HG02943 (cell line): ENCODE measurements around the gene DOCK10.
"Not testable (repeated sequence)": the region's sequence is repeated elsewhere in the genome, so short reads cannot be mapped to it uniquely, and the experiment has no call there.

Experiments used
- ATAC-seq: cut with Tn5 transposase; IDR thresholded peaks from one replicate; pipeline ENCODE4 v1.9.1; 2021; ENCODE audit warnings: mild to moderate bottlenecking, low read depth, moderate library complexity; ENCODE audit not compliant: unreplicated experiment

The DOCK10 gene

DNA sequence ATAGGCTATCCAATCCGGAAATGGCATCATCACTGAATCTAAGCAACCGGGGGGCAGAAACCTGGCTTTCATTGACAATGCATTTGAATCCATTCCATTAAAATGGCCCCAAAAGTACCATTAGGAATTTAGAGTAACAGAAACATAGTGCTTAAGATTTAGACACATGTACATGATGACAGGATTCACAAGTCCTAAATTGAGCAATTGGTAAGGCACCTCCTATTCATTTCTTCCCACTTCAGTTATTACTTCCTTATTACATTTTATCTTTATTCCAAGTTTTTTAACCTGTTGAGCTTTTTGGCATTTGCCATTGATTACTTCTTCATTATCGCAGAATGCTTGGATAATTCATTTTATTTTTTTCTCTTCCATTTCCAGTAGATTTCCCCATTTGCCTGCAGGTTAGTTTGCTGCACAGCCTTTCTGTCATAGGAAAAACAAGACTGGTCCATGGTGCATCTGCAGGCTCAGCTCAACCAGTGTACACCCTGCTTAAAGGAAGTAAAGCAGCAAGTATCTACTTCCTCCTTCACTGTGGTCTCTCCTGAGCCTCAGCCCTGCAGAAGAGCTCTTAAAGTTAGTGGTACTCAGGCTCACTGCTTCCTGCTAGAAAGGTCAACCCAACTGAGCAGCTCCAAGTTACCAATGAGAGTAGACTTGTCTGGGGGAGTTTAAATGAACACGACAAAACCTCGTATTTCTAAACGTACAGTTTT lies 89.2 kb downstream of the DOCK10 start:
- peak; percentile 62 for ATAC-seq

DNA sequence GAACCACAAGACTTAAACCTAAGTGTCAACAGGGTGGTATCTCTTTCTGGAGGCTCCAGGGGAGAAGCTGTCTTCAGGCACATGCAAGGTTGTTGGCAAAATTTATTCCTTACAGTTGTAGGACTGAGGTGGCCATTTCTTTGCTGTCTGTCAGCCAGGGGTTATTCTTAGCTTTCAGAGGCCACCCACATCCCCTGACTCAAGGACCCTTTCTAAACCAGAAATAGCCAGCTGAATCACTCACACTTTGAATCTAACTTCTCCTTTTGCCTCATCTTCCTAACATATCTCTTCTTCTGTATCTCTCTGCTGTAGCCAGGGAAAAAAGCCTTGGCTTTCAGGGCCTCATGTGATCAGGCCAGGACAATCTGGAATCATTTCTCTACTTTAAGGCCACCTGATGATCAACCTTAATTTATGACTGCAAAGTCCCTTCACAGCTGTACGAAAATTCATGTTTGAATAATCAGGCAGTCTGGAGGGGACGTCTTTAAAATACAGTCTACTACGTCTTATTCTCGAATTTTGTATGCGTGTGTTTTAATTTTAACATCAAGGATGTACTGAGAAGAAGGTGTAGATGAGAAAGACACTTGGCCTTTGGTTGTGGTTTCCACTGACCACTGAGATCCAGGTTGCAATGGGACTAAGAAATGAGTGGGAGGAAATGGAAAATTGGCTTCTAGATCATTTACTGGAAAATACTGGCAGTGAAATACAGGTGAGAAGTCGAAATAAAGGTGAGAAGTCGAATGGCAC lies 90.4 kb downstream of the DOCK10 start:
- no peak for ATAC-seq

- no peak for ATAC-seq
Observed at GRCh38 chr2:224948859-224949258, 93.4 kb downstream of the DOCK10 start.

DNA sequence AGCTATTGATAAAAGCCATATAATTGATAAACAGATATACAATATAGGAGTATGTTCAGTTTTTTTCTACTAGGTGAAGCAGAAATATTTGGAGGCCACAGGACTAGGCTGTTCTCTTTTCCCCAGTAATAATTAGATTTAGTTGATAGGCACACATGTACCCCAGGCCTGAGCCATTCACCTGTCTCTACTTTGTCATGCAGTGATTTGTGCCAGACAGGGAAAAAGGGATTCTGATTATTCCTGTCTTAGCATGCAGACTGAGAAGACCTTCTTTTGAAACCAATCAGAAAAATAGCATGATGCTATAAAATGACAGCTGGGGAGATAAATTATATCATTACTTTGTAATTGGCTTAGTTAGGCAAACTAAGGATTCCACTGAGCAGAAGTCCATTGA lies 94.3 kb downstream of the DOCK10 start:
- ATAC-seq, result no peak

- no peak for ATAC-seq
Observed at GRCh38 chr2:224947566-224947965, 94.7 kb downstream of the DOCK10 start.

- ATAC-seq, result peak; percentile 75
Observed at GRCh38 chr2:224946895-224947294, 95.4 kb downstream of the DOCK10 start.

- no peak for ATAC-seq
Observed at GRCh38 chr2:224944707-224945547, 97.3 kb downstream of the DOCK10 start.

GRCh38 chr2:224943601-224944041 lies 98.6 kb downstream of the DOCK10 start:
- ATAC-seq, result not testable (repeated sequence)

DNA sequence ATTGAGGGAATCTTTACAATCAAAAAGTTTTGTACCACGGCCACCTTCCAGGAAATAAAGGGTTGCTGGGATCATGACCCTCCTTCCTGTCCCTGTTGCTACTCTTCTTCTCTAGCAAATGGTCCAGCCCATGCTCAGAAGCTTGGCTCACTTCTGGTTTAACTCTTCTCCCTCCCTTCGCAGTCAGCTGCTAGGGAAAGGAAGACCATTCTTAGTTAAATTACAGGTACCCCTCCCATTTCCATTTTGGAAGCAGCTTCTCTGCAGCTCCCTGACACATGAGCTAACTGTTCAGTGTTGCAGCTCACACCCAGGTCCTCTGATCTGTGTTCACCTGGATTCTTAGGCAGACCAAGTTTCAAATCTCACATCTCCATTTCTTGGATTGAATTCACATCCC lies 100.3 kb downstream of the DOCK10 start:
- ATAC-seq, result no peak

- no peak for ATAC-seq
Observed at GRCh38 chr2:224940618-224941017, 101.7 kb downstream of the DOCK10 start.

DNA sequence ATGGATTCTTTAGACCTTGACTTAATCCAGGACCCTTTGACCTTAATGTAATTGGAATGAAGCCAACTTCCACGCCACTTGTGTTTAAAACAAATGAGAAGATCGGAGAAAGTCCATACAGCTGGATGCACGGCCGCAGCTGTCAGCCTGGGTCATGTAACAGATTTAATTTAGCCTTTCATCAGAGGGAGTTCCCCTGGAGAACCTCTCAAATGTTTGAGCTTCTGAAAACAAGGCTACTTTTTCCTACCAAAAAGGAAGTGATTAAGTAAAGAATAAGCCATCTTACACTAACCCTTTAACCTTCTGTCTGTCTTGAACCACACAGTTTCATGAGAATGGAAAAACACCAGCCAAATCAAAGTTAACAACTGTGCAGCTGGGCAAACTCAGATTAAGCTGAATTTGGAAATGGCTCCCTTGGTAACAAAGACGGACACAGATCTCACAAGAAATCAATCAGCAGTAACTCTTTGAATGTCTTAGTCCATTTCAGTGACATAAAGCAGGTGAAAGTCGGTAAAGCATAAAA lies 103.6 kb downstream of the DOCK10 start:
- peak; percentile 43 for ATAC-seq

DNA sequence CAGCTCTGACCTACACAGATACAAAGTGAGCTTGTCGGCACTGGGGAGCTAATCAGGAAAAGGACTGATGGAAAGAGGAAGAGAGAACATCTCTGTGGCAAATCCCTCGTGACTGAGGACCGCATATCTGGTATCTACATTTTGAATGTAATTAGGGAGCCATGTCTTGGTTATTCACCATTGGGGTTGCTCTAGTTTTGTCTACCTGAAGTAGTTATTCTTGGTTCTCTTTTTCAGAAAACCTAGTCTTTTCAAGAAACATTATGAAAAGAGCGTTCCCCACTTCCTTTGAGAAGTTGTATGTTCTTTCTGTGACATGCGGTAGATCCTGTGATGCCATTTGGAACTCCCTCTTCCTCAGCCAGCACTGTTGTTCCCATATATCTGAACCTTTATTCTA lies 104.4 kb downstream of the DOCK10 start:
- ATAC-seq, result peak; percentile 83

- no peak for ATAC-seq
Observed at GRCh38 chr2:224934526-224935188, 107.6 kb downstream of the DOCK10 start.

GRCh38 chr2:224933431-224933830 lies 108.8 kb downstream of the DOCK10 start:
- ATAC-seq, result no peak

DNA sequence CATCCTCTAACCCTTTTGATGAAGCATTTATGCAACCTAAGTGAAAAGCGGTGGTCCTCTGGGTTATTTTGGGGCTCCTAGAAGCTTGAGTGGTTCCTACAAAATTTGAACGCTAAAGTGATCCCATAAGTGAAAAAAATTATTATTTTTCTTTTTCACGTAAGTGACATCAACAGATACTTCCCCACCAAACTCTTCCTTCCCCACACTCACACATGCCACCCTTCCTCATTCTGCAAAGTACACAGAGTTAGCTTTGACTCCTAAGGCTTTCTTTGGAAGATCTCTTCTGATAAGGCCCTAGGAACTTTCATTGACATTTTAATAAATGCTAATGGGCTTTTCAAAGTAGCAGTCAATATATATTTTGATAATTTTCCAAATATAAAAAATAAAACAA lies 109.7 kb downstream of the DOCK10 start:
- ATAC-seq, result no peak

DNA sequence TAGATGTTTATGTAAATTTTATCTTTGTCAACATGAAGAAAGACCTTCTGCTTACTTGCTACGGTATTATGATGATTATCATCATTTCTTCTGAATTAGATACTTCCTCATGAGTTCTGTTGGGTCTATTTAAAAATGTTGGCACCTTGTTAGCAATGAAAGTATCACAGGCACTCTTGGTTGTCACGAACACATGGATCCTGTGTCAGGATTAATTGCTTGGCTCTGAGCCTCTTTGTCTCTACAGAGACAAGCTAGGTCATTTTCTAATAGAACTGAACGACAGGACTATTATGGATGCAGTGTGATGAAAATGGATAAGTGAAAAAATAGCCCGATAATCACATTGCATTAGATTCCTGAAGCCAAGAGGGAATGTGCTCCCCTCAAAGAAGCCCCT lies 110.3 kb downstream of the DOCK10 start:
- ATAC-seq, result no peak

DNA sequence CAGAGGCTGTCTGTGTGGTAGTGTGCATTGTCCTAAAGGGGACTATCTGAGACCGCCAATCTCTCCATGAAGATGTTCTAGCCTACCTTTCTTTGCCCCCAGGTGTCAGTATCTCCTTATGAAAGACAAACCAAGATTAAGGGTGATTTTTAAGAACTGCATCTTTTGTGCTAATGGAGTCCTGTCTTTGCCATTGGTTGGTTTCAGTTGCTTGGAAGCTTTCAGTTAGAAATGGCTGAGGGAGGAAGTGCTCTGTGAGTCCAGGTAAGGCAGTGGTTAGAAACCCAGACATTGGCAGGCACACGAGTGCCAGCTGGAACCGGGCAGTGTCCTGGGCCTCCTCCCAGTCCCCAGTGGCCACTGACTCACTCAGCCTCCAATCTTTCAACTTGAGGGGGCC lies 111.3 kb downstream of the DOCK10 start:
- no peak for ATAC-seq

DNA sequence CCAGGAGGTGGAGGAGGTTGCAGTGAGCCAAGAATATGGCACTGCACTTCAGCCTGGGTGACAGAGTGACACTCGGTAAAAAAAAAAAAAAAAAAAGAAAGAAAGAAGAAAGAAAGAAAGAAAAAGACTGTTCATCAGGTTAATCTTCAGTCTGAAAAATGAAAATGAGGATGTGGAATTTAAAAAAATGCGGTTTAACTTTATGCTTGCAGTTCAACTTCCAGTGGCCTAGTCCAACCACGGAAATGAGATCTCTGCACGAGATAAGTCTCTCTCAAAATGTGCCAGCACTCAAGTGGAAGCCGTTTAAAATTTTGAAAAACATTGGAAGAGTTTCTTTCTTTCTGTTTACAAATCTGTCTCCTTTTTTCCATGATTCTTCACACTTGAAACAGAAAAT lies 112.1 kb downstream of the DOCK10 start:
- ATAC-seq, result no peak

- no peak for ATAC-seq
Observed at GRCh38 chr2:224929512-224929911, 112.8 kb downstream of the DOCK10 start.

DNA sequence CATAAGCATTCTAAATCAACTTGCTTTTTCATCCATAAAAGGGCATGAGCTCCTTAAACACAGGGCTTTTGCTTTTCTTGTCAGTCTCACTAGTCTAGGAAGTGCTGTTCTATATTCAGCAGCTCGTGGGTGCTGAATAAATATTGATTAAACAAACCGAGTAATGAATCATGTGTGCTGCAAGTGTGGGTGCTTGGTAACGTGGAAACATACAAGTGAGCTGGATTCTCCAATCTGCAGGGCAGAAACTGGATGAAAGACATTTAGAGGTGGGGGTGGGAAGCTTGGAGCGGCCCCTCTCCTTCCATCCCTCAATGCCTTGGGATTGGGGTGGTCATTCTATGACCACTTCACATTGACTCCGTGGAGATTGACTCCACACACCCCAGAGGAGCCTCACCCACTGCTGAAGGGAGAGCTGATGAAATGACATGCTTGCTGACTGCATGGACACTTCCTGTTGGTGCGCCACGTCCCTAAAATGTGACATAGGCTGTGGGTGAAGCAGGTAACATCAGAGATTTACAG lies 114.6 kb downstream of the DOCK10 start:
- no peak for ATAC-seq
